Endothelial cell of umbilical vein (primary cell): Measurements from ENCODE around the gene MUCL3. TPM values are rescaled to one million over a fixed set of nuclear protein-coding genes. Genes with fewer than 3 reads are reported as not detected.

ENCODE experiments used
- BruUV-seq: library from RNA; stranded (reverse); fragments of 400-500 nt; replicated peaks from 2 replicates; lab custom pipeline; 2021; lab: Mats Ljungman, UMichigan
- CTCF ChIA-PET: fragments of 300-600, 350-600 bp; sonication (Branson Sonifier 250); formaldehyde crosslinking; loops from one replicate; lab custom pipeline; 2021; ENCODE audit warnings: antibody characterized with exemption, inconsistent platforms; lab: Charles Lee
- POLR2A ChIA-PET: fragments of 300-600, 350-600 bp; sonication (Branson Sonifier 250); formaldehyde crosslinking; loops from one replicate; lab custom pipeline; 2021; ENCODE audit warnings: antibody characterized with exemption, inconsistent platforms; lab: Charles Lee
- DNase-seq: peaks from one replicate; pipeline ENCODE4 v3.0.0-alpha.2; 2011; ENCODE audit warnings: low read depth, low spot score
- FAIRE-seq: peaks from 2 replicates; lab custom pipeline; 2011; peaks lifted over from hg19 to GRCh38; lab: Jason Lieb, UNC
- H2AFZ ChIP-seq: 2 replicates; pipeline ENCODE4 v1.6.0; 2012; ENCODE audit warnings: low read depth, low read length, control low read depth, inconsistent platforms
- H3K27ac ChIP-seq: 2 replicates; pipeline ENCODE4 v1.5.1; 2011; ENCODE audit warnings: low read depth, mild to moderate bottlenecking, control low read depth, low read length, moderate library complexity; ENCODE audit not compliant: insufficient read depth
- H3K27me3 ChIP-seq, 2 experiments: 2 replicates each; pipeline versions ENCODE4 v1.6.0 to v1.6.1; 2011; ENCODE audit warnings: low read length in 2 of 2, mixed read lengths in 1 of 2; ENCODE audit not compliant: control insufficient read depth in 2 of 2, insufficient read depth in 2 of 2
- H3K36me3 ChIP-seq, 2 experiments: 2 replicates in 1 of 2; 3 replicates in 1 of 2; pipeline ENCODE4 v1.5.1; 2011; ENCODE audit warnings: low read length in 2 of 2, mild to moderate bottlenecking in 1 of 2, moderate library complexity in 1 of 2; ENCODE audit not compliant: control insufficient read depth in 2 of 2, insufficient read depth in 2 of 2; ENCODE audit errors: extremely low read depth in 1 of 2
- H3K4me1 ChIP-seq: 3 replicates; pipeline ENCODE4 v1.5.1; 2011; ENCODE audit warnings: mild to moderate bottlenecking, low read length; ENCODE audit not compliant: control insufficient read depth, insufficient read depth; ENCODE audit errors: extremely low read depth
- H3K4me2 ChIP-seq: 2 replicates; pipeline ENCODE4 v1.6.1; 2011; ENCODE audit warnings: low read length, control low read depth, mixed read lengths; ENCODE audit not compliant: insufficient read depth
- H3K4me3 ChIP-seq, 3 experiments: fragments of 200-600 bp in 1 of 3; sonication (generic), shearing (Covaris generic) in 1 of 3; replicated peaks in 1 of 3; 2 replicates each; pipeline ENCODE4 v1.5.1; 2011 to 2016; ENCODE audit warnings: control low read depth in 3 of 3, low read length in 3 of 3, mild to moderate bottlenecking in 2 of 3, inconsistent platforms in 1 of 3, low read depth in 1 of 3, moderate library complexity in 1 of 3; ENCODE audit not compliant: insufficient read depth in 1 of 3
- H3K79me2 ChIP-seq: 2 replicates; pipeline ENCODE4 v1.6.0; 2012; ENCODE audit warnings: low read length, inconsistent platforms; ENCODE audit not compliant: control insufficient read depth, insufficient read depth
- H3K9ac ChIP-seq: replicated peaks from 2 replicates; pipeline ENCODE3; 2011; ENCODE audit warnings: low read length, control low read depth; ENCODE audit not compliant: insufficient read depth; ENCODE audit errors: extremely low read depth
- H3K9me1 ChIP-seq: replicated peaks from 3 replicates; pipeline ENCODE4 v1.6.0; 2011; ENCODE audit warnings: mild to moderate bottlenecking, low read length; ENCODE audit not compliant: control insufficient read depth, insufficient read depth; ENCODE audit errors: extremely low read depth
- H3K9me3 ChIP-seq: replicated peaks from 2 replicates; pipeline ENCODE4 v1.5.1; 2012; ENCODE audit warnings: low read length, inconsistent platforms; ENCODE audit not compliant: control insufficient read depth, insufficient read depth
- H4K20me1 ChIP-seq: replicated peaks from 2 replicates; pipeline ENCODE3; 2011; ENCODE audit warnings: mild to moderate bottlenecking, low read length; ENCODE audit not compliant: control insufficient read depth, insufficient read depth; ENCODE audit errors: extremely low read depth
- CTCF ChIP-seq, 2 donors: IDR thresholded peaks; 1 replicate in 1 of 2; 2 replicates in 1 of 2; pipeline ENCODE4 v1.5.1; 2011; ENCODE audit warnings: low read length in 2 of 2, mild to moderate bottlenecking in 2 of 2, moderate library complexity in 2 of 2, control low read depth in 1 of 2, inconsistent platforms in 1 of 2, low read depth in 1 of 2; ENCODE audit not compliant: insufficient read depth in 1 of 2; ENCODE audit errors: extremely low read depth in 1 of 2
- EZH2 ChIP-seq: IDR thresholded peaks from 2 replicates; pipeline ENCODE4 v1.6.1; 2012; ENCODE audit warnings: borderline replicate concordance, low read depth, mild to moderate bottlenecking, moderate library complexity, low read length, inconsistent platforms; ENCODE audit not compliant: severe bottlenecking
- FOS ChIP-seq: IDR thresholded peaks from 2 replicates; pipeline ENCODE4 v1.6.1; 2011; ENCODE audit warnings: mild to moderate bottlenecking, low read length, moderate library complexity, borderline replicate concordance; ENCODE audit not compliant: insufficient read depth
- GATA2 ChIP-seq: IDR thresholded peaks from 2 replicates; pipeline ENCODE4 v1.7.0; 2011; ENCODE audit warnings: low read depth, mild to moderate bottlenecking, moderate library complexity, mixed read lengths, low read length; ENCODE audit not compliant: insufficient read length, insufficient read depth
- JUN ChIP-seq: IDR thresholded peaks from 2 replicates; pipeline ENCODE4 v1.6.1; 2011; ENCODE audit warnings: borderline replicate concordance, low read depth; ENCODE audit not compliant: insufficient read length, insufficient read depth
- MYC ChIP-seq: IDR thresholded peaks from one replicate; pipeline ENCODE4 v1.6.1; 2011; ENCODE audit warnings: mild to moderate bottlenecking, low read depth, low read length
- POLR2A ChIP-seq: IDR thresholded peaks from 2 replicates; pipeline ENCODE4 v1.6.1; 2012; ENCODE audit warnings: low read depth, mild to moderate bottlenecking, control low read depth, low read length
- POLR2AphosphoS5 ChIP-seq: IDR thresholded peaks from 2 replicates; pipeline ENCODE4 v1.6.1; 2012; ENCODE audit warnings: low read depth, mild to moderate bottlenecking, control low read depth, low read length, moderate library complexity; ENCODE audit not compliant: insufficient read depth
- dilution Hi-C: fragments of 300-500 bp; cut with MboI; formaldehyde crosslinking; loops from one replicate; pipeline ENCODE4 v1.15.0; 2019; ENCODE audit warnings: low sequenced_read_pairs; ENCODE audit not compliant: extremely low pct_ligation_motif_present
- intact Hi-C: fragments of 100-400 bp; cut with micrococcal nuclease; formaldehyde crosslinking; loops from one replicate; pipeline ENCODE4 v1.10.0; 2022
- polyA plus RNA-seq, 4 experiments: library from polyadenylated mRNA; depleted of rRNA in 3 of 4; stranded (reverse) in 3 of 4; unstranded in 1 of 4; fragments of >200 nt; gene quantifications; 2 replicates each; pipeline versions ENCODE4 v1.2.1 to v1.2.3, GENCODE V29; 2011 to 2012; ENCODE audit warnings: missing spikeins in 1 of 4
- total RNA-seq: library from RNA; stranded (reverse); gene quantifications from 2 replicates; pipeline ENCODE4 v1.2.3, GENCODE V29; 2021
- TF ChIP-seq, protein P1 (sequence below): IDR thresholded peaks from 2 replicates; pipeline ENCODE4 v1.6.1; 2011; ENCODE audit not compliant: insufficient read depth, insufficient read length

Gene MUCL3
- total and polyA plus RNA-seq, 2 donors (not counting 3 experiments of a cell fraction or from before 2014, with no cell fraction given), result not detected

DNA sequence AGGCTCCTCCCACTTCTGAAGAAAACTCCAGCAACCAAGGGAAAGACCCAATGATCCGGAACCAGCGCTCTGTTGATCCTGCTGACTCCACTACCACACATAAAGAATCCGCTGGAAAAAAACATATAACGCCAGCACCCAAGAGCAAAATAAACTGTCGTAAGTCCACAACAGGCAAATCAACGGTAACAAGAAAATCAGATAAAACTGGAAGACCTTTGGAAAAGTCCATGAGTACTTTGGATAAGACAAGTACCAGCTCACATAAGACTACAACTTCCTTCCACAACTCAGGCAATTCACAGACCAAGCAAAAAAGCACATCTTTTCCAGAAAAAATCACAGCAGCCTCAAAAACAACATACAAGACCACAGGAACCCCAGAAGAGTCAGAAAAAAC is 8.0 kb downstream of the MUCL3 start:
- dilution Hi-C loops (no loop called here), intact Hi-C loops (no loop called here)
- Histone ChIP-seq H3K4me2 (no peak overlapping the region), H3K27ac (no peak overlapping the region), H3K9ac (no peak overlapping the region), H3K79me2 (no peaks in the 10 kb centered on the region), H2AFZ (no peak overlapping the region), H3K27me3 (peaks cover 22 to 24% of the 10 kb centered on the region in 2 experiments), H3K9me1 (no peaks in the 10 kb centered on the region), H4K20me1 (no peaks in the 10 kb centered on the region), H3K9me3 (no peaks in the 10 kb centered on the region), H3K36me3 (no peaks in the 10 kb centered on the region), H3K4me1 (no peaks in the 10 kb centered on the region), H3K4me3 (no peak overlapping the region)
- CTCF ChIA-PET, result no interaction called here
- FAIRE-seq, result no peak
- TF ChIP-seq MYC (no peak), FOS (no peak), POLR2A (no peak), JUN (no peak), EZH2 (no peak), GATA2 (no peak), CTCF (IDR thresholded peaks at IDR 0.05; ENCODE audit: extremely low read depth in 1 of 2, insufficient read depth in 1 of 2, low read depth in 1 of 2, low read length in 2 of 2) (no peak), POLR2AphosphoS5 (no peak)
- TF ChIP-seq, protein P1, sequence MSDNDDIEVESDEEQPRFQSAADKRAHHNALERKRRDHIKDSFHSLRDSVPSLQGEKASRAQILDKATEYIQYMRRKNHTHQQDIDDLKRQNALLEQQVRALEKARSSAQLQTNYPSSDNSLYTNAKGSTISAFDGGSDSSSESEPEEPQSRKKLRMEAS, result no peak
- no TSS peak for BruUV-seq
- POLR2A ChIA-PET, result no interaction called here
- no peak for DNase-seq
